ENCODE measurements around the gene EEFSEC. TPM values are rescaled to one million over a fixed set of nuclear protein-coding genes. Genes with fewer than 3 reads are reported as not detected.

The EEFSEC gene
- total RNA-seq, 2 experiments from 2014 or later, result 17.7 to 25.3 TPM

GRCh38 chr3:128315313-128315712, 162.0 kb downstream of the EEFSEC start:
- Histone ChIP-seq H3K4me1 (ENCODE audit: insufficient read depth, low read length, poor library complexity, severe bottlenecking) (no peaks in the 10 kb centered on the region), H4K20me1 (ENCODE audit: insufficient read depth, low read length) (no peaks in the 10 kb centered on the region), H3K4me3 (ENCODE audit: low read depth, low read length, poor library complexity, severe bottlenecking) (no peak overlapping the region), H3K79me2 (ENCODE audit: insufficient read depth, low read depth, low read length) (no peaks in the 10 kb centered on the region), H3K9me3 (ENCODE audit: low read length) (no peaks in the 10 kb centered on the region), H3K9me2 (ENCODE audit: insufficient read depth, low read length) (no peaks in the 10 kb centered on the region), H3K36me3 (ENCODE audit: insufficient read depth, low read length) (no peaks in the 10 kb centered on the region), H2AFZ (ENCODE audit: low read length) (no peak overlapping the region), H3K27ac (ENCODE audit: low read depth, low read length, poor library complexity, severe bottlenecking) (no peak overlapping the region), H3K4me2 (ENCODE audit: low read length) (no peak overlapping the region)
- no peak for TF ChIP-seq CTCF (conservative IDR thresholded peaks at IDR 0.05; ENCODE audit: low read length)
- TF ChIP-seq EZH2phosphoT487 (IDR thresholded peaks at IDR 0.05; ENCODE audit: borderline replicate concordance, low read depth, low read length), result no peak
- DNase-seq (ENCODE audit: low spot score), result no peak
- BruUV-seq (replicated peaks), result no TSS peak
- ChIA-PET POLR2A (no interaction called here), CTCF (ENCODE audit: unreplicated experiment) (no interaction called here)
- intact Hi-C loops (cut with micrococcal nuclease; ENCODE audit: unreplicated experiment), result no loop called here

- Histone ChIP-seq H3K36me3 (ENCODE audit: insufficient read depth, low read length) (no peaks in the 10 kb centered on the region), H3K27ac (ENCODE audit: low read depth, low read length, poor library complexity, severe bottlenecking) (no peak overlapping the region), H3K4me2 (ENCODE audit: low read length) (no peak overlapping the region), H3K79me2 (ENCODE audit: insufficient read depth, low read depth, low read length) (no peaks in the 10 kb centered on the region), H3K4me1 (ENCODE audit: insufficient read depth, low read length, poor library complexity, severe bottlenecking) (no peaks in the 10 kb centered on the region), H3K9me2 (ENCODE audit: insufficient read depth, low read length) (no peaks in the 10 kb centered on the region), H2AFZ (ENCODE audit: low read length) (no peak overlapping the region), H4K20me1 (ENCODE audit: insufficient read depth, low read length) (no peaks in the 10 kb centered on the region), H3K9me3 (ENCODE audit: low read length) (no peaks in the 10 kb centered on the region), H3K4me3 (ENCODE audit: low read depth, low read length, poor library complexity, severe bottlenecking) (no peak overlapping the region)
- TF ChIP-seq EZH2phosphoT487 (IDR thresholded peaks at IDR 0.05; ENCODE audit: borderline replicate concordance, low read depth, low read length) (no peak), CTCF (conservative IDR thresholded peaks at IDR 0.05; ENCODE audit: low read length) (no peak)
- CTCF ChIA-PET (ENCODE audit: unreplicated experiment), result no interaction called here
- no peak for DNase-seq (ENCODE audit: low spot score)
- intact Hi-C loops (cut with micrococcal nuclease; ENCODE audit: unreplicated experiment), result no loop called here
- no TSS peak for BruUV-seq (replicated peaks)
- POLR2A ChIA-PET, result no interaction called here
Observed at GRCh38 chr3:128316481-128316891, 163.2 kb downstream of the EEFSEC start.

- DNase-seq (ENCODE audit: low spot score), result no peak
- Histone ChIP-seq H3K4me3 (ENCODE audit: low read depth, low read length, poor library complexity, severe bottlenecking) (no peak overlapping the region), H3K9me3 (ENCODE audit: low read length) (no peaks in the 10 kb centered on the region), H2AFZ (ENCODE audit: low read length) (no peak overlapping the region), H3K4me2 (ENCODE audit: low read length) (no peak overlapping the region), H3K9me2 (ENCODE audit: insufficient read depth, low read length) (no peaks in the 10 kb centered on the region), H3K4me1 (ENCODE audit: insufficient read depth, low read length, poor library complexity, severe bottlenecking) (no peaks in the 10 kb centered on the region), H3K79me2 (ENCODE audit: insufficient read depth, low read depth, low read length) (no peaks in the 10 kb centered on the region), H4K20me1 (ENCODE audit: insufficient read depth, low read length) (no peaks in the 10 kb centered on the region), H3K36me3 (ENCODE audit: insufficient read depth, low read length) (no peaks in the 10 kb centered on the region), H3K27ac (ENCODE audit: low read depth, low read length, poor library complexity, severe bottlenecking) (no peak overlapping the region)
- intact Hi-C loops (cut with micrococcal nuclease; ENCODE audit: unreplicated experiment), result no loop called here
- TF ChIP-seq CTCF (conservative IDR thresholded peaks at IDR 0.05; ENCODE audit: low read length) (no peak), EZH2phosphoT487 (IDR thresholded peaks at IDR 0.05; ENCODE audit: borderline replicate concordance, low read depth, low read length) (no peak)
- BruUV-seq (replicated peaks), result no TSS peak
- ChIA-PET CTCF (ENCODE audit: unreplicated experiment) (no interaction called here), POLR2A (no interaction called here)
Observed at GRCh38 chr3:128317101-128317697, 163.9 kb downstream of the EEFSEC start.

All from OCI-LY7 (cell line).